GM23338 (cell line): Measurements from ENCODE around the gene DPF3. TPM values are rescaled to one million over a fixed set of nuclear protein-coding genes. Genes with fewer than 3 reads are reported as not detected.

ENCODE experiments used
- ATAC-seq: fragments of 200-7000 bp; cut with Tn5 transposase; 3 replicates; pipeline ENCODE4 v1.9.1; 2020
- DNase-seq: peaks from one replicate; pipeline ENCODE4 v3.0.0-alpha.2; 2015; ENCODE audit warnings: low spot score
- H2AFZ ChIP-seq: fragments of 200-600 bp; sonication (generic); 2 replicates; pipeline ENCODE4 v1.8.0; 2016; ENCODE audit warnings: antibody characterized with exemption, mild to moderate bottlenecking, moderate library complexity
- H3F3A ChIP-seq: fragments of 200-600 bp; sonication (generic); replicated peaks from 2 replicates; pipeline ENCODE4 v1.8.0; 2017; ENCODE audit warnings: antibody characterized with exemption, mixed run types, low read depth
- H3K27ac ChIP-seq: fragments of 200-600 bp; sonication (generic); 2 replicates; pipeline ENCODE4 v1.6.1; 2016; ENCODE audit warnings: low read depth
- H3K27me3 ChIP-seq: fragments of 200-600 bp; sonication (generic); 2 replicates; pipeline ENCODE4 v1.8.0; 2016; ENCODE audit warnings: mild to moderate bottlenecking, mixed run types, moderate library complexity; ENCODE audit not compliant: insufficient read depth
- H3K36me3 ChIP-seq: fragments of 200-600 bp; sonication (generic); 2 replicates; pipeline ENCODE4 v1.8.0; 2016; ENCODE audit warnings: mild to moderate bottlenecking; ENCODE audit not compliant: insufficient read depth
- H3K4me1 ChIP-seq: fragments of 200-600 bp; sonication (generic); 2 replicates; pipeline ENCODE4 v1.8.0; 2016; ENCODE audit warnings: mild to moderate bottlenecking, moderate library complexity; ENCODE audit not compliant: insufficient read depth
- H3K4me2 ChIP-seq: fragments of 200-600 bp; sonication (generic); 2 replicates; pipeline ENCODE4 v1.7.1; 2017; ENCODE audit warnings: mixed run types
- H3K4me3 ChIP-seq: fragments of 200-600 bp; sonication (generic); 2 replicates; pipeline ENCODE4 v1.6.1; 2016; ENCODE audit warnings: mixed run types
- H3K79me2 ChIP-seq: fragments of 200-600 bp; sonication (generic); replicated peaks from 2 replicates; pipeline ENCODE4 v1.8.0; 2017; ENCODE audit warnings: mild to moderate bottlenecking; ENCODE audit not compliant: insufficient read depth
- H3K9me2 ChIP-seq: fragments of 200-600 bp; sonication (generic); 2 replicates; pipeline ENCODE4 v1.8.0; 2017; ENCODE audit not compliant: insufficient read depth
- H4K20me1 ChIP-seq: fragments of 200-600 bp; sonication (generic); replicated peaks from 2 replicates; pipeline ENCODE4 v1.8.0; 2017; ENCODE audit warnings: mild to moderate bottlenecking; ENCODE audit not compliant: insufficient read depth
- H3K27ac Mint-ChIP-seq: 2 replicates; pipeline ENCODE4 v1.8.0; 2020; ENCODE audit warnings: inconsistent platforms, mild to moderate bottlenecking, moderate library complexity, mixed read lengths
- H3K27me3 Mint-ChIP-seq: 3 replicates; pipeline ENCODE4 v1.8.0; 2022; ENCODE audit warnings: low read depth, mild to moderate bottlenecking, moderate library complexity, mixed read lengths, inconsistent platforms; ENCODE audit not compliant: insufficient read depth, poor library complexity
- H3K36me3 Mint-ChIP-seq: 3 replicates; pipeline ENCODE4 v1.8.0; 2021; ENCODE audit warnings: low read depth, mild to moderate bottlenecking, inconsistent platforms, moderate library complexity, mixed read lengths
- H3K4me1 Mint-ChIP-seq: 3 replicates; pipeline ENCODE4 v1.8.0; 2020; ENCODE audit warnings: mild to moderate bottlenecking, inconsistent platforms, mixed read lengths
- H3K4me3 Mint-ChIP-seq: 3 replicates; pipeline ENCODE4 v1.8.0; 2021; ENCODE audit warnings: moderate library complexity, mild to moderate bottlenecking, inconsistent platforms, mixed read lengths
- H3K9me3 Mint-ChIP-seq: 3 replicates; pipeline ENCODE4 v1.8.0; 2020; ENCODE audit warnings: moderate library complexity, mild to moderate bottlenecking, inconsistent platforms, mixed read lengths
- CREB1 ChIP-seq: fragments of 250-450 bp; sonication (Bioruptor Pico); IDR thresholded peaks from 2 replicates; pipeline ENCODE4 v1.5.0; 2020; ENCODE audit warnings: low read depth, mild to moderate bottlenecking, moderate library complexity
- EZH2 ChIP-seq: fragments of 200-600 bp; sonication (generic); IDR thresholded peaks from one replicate; pipeline ENCODE4 v1.8.0; 2017; ENCODE audit warnings: antibody characterized with exemption, mild to moderate bottlenecking, low read depth; ENCODE audit not compliant: unreplicated experiment
- EZH2phosphoT487 ChIP-seq: fragments of 200-600 bp; sonication (generic); IDR thresholded peaks from one replicate; pipeline ENCODE4 v1.8.1; 2018; ENCODE audit warnings: antibody characterized with exemption; ENCODE audit not compliant: unreplicated experiment
- JUNB ChIP-seq: IDR thresholded peaks from one replicate; pipeline ENCODE4 v1.6.1; 2016; ENCODE audit warnings: antibody characterized with exemption; ENCODE audit not compliant: unreplicated experiment
- NANOG ChIP-seq: IDR thresholded peaks from 2 replicates; pipeline ENCODE4 v1.6.1; 2016; ENCODE audit warnings: antibody characterized with exemption, borderline replicate concordance
- POLR2AphosphoS5 ChIP-seq: IDR thresholded peaks from 2 replicates; pipeline ENCODE4 v1.6.1; 2016; ENCODE audit warnings: antibody characterized with exemption, low read depth
- STAT1 ChIP-seq: IDR thresholded peaks from one replicate; pipeline ENCODE4 v1.6.1; 2016; ENCODE audit warnings: antibody characterized with exemption; ENCODE audit not compliant: unreplicated experiment
- ZNF114 ChIP-seq: fragments of 250-450 bp; sonication (Bioruptor Pico); IDR thresholded peaks from 2 replicates; pipeline ENCODE4 v1.5.0; 2020; ENCODE audit warnings: mild to moderate bottlenecking, moderate library complexity
- ZNF331 ChIP-seq: fragments of 250-450 bp; sonication (Bioruptor Pico); IDR thresholded peaks from 2 replicates; pipeline ENCODE4 v1.5.0; 2020; ENCODE audit warnings: low read depth, mild to moderate bottlenecking, moderate library complexity
- polyA plus RNA-seq: library from polyadenylated mRNA; unstranded; fragments of >200 nt; fragmentation: Nextera tagmentation; extraction: Ambion mirVana; gene quantifications from 2 replicates; pipeline ENCODE4 v1.2.1, GENCODE V29; 2016
- total RNA-seq: library from RNA; depleted of rRNA; stranded (reverse); fragments of >200 nt; shearing (Covaris generic); gene quantifications from 2 replicates; pipeline ENCODE4 v1.2.3, GENCODE V29; 2014
- TF ChIP-seq, protein P1 (sequence below): IDR thresholded peaks from 2 replicates; pipeline ENCODE4 v1.6.1; 2016; ENCODE audit warnings: antibody characterized with exemption
- TF ChIP-seq, protein P2 (sequence below): IDR thresholded peaks from one replicate; pipeline ENCODE4 v1.6.1; 2018; ENCODE audit warnings: antibody characterized with exemption; ENCODE audit not compliant: unreplicated experiment
- TF ChIP-seq, protein P3 (sequence below), 2 experiments: fragments of 200-600 bp in 1 of 2; sonication (generic) in 1 of 2; conservative IDR thresholded peaks; 2 replicates each; pipeline versions ENCODE4 v1.5.1 to v1.6.1; 2016 to 2017; ENCODE audit warnings: antibody characterized with exemption in 2 of 2, low read depth in 2 of 2, mild to moderate bottlenecking in 2 of 2, moderate library complexity in 1 of 2
- TF ChIP-seq, protein P4 (sequence below): fragments of 250-450 bp; sonication (Bioruptor Pico); IDR thresholded peaks from 2 replicates; pipeline ENCODE4 v1.5.0; 2020; ENCODE audit warnings: mild to moderate bottlenecking, moderate library complexity

The DPF3 gene
- total and polyA plus RNA-seq, 2 experiments from 2014 or later, result 0.18 to 1.0 TPM

DNA sequence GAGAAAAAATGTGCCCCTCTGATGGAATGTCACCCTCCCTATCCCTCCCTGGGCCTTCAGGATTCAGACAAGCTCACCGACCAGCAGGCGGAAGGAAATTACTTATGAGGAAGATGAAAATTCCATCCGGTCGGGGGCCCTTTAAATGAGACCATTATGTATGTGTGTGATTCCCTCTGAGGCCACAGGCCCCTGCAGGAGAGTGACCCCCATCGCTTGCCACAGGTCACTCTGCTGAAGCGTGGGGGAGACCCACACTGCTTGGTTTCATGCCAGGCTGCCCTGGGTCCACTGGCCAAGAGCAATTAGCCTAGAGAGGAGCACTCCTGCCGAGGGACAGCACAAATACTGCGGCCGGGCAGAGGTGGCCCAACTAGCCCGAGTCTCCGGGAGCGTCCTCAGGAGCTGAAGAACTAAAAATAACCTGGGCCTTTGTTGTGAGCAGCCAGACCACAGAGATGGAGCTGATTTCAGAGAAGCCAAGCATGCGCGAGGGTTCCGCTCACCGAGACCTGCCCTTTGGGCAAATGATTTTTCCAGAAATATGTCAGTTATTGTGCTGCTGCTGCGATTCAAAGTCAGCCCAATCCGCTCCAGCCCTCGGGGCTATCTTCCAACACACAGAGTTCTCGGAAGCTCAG is 276.4 kb downstream of the DPF3 start:
- Histone ChIP-seq H3K27me3 (no peaks in the 10 kb centered on the region), H3K27ac (no peak overlapping the region), H3F3A (no peaks in the 10 kb centered on the region), H4K20me1 (no peaks in the 10 kb centered on the region), H3K4me3 (no peak overlapping the region), H3K36me3 (no peaks in the 10 kb centered on the region), H3K4me1 (peaks cover 9% of the 10 kb centered on the region; the same call in 1 of the 2 replicates), H3K9me2 (peaks cover 9% of the 10 kb centered on the region; the same call in 1 of the 2 replicates), H3K79me2 (no peaks in the 10 kb centered on the region), H2AFZ (peak overlapping the region; percentile 76; the same call in 1 of the 2 replicates), H3K4me2 (no peak overlapping the region)
- Mint-ChIP-seq H3K4me1 (peaks cover 31% of the 10 kb centered on the region), H3K36me3 (peaks cover 7% of the 10 kb centered on the region; the same call in 2 of the 3 replicates), H3K27ac (no peak overlapping the region), H3K27me3 (peaks cover 28% of the 10 kb centered on the region), H3K4me3 (no peak overlapping the region), H3K9me3 (peaks cover 8% of the 10 kb centered on the region)
- peak; percentile 19 for DNase-seq
- peak; percentile 14; the same call in 2 of the 3 replicates for ATAC-seq
- TF ChIP-seq POLR2AphosphoS5 (no peak), NANOG (no peak), EZH2phosphoT487 (no peak), JUNB (no peak), STAT1 (no peak), ZNF114 (CRISPR knock-in tag) (no peak), CREB1 (CRISPR knock-in tag) (no peak), EZH2 (no peak), ZNF331 (CRISPR knock-in tag) (no peak)
- TF ChIP-seq, protein P1, sequence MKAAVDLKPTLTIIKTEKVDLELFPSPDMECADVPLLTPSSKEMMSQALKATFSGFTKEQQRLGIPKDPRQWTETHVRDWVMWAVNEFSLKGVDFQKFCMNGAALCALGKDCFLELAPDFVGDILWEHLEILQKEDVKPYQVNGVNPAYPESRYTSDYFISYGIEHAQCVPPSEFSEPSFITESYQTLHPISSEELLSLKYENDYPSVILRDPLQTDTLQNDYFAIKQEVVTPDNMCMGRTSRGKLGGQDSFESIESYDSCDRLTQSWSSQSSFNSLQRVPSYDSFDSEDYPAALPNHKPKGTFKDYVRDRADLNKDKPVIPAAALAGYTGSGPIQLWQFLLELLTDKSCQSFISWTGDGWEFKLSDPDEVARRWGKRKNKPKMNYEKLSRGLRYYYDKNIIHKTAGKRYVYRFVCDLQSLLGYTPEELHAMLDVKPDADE, result no peak
- TF ChIP-seq, protein P2, sequence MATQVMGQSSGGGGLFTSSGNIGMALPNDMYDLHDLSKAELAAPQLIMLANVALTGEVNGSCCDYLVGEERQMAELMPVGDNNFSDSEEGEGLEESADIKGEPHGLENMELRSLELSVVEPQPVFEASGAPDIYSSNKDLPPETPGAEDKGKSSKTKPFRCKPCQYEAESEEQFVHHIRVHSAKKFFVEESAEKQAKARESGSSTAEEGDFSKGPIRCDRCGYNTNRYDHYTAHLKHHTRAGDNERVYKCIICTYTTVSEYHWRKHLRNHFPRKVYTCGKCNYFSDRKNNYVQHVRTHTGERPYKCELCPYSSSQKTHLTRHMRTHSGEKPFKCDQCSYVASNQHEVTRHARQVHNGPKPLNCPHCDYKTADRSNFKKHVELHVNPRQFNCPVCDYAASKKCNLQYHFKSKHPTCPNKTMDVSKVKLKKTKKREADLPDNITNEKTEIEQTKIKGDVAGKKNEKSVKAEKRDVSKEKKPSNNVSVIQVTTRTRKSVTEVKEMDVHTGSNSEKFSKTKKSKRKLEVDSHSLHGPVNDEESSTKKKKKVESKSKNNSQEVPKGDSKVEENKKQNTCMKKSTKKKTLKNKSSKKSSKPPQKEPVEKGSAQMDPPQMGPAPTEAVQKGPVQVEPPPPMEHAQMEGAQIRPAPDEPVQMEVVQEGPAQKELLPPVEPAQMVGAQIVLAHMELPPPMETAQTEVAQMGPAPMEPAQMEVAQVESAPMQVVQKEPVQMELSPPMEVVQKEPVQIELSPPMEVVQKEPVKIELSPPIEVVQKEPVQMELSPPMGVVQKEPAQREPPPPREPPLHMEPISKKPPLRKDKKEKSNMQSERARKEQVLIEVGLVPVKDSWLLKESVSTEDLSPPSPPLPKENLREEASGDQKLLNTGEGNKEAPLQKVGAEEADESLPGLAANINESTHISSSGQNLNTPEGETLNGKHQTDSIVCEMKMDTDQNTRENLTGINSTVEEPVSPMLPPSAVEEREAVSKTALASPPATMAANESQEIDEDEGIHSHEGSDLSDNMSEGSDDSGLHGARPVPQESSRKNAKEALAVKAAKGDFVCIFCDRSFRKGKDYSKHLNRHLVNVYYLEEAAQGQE, result no peak
- TF ChIP-seq, protein P3, sequence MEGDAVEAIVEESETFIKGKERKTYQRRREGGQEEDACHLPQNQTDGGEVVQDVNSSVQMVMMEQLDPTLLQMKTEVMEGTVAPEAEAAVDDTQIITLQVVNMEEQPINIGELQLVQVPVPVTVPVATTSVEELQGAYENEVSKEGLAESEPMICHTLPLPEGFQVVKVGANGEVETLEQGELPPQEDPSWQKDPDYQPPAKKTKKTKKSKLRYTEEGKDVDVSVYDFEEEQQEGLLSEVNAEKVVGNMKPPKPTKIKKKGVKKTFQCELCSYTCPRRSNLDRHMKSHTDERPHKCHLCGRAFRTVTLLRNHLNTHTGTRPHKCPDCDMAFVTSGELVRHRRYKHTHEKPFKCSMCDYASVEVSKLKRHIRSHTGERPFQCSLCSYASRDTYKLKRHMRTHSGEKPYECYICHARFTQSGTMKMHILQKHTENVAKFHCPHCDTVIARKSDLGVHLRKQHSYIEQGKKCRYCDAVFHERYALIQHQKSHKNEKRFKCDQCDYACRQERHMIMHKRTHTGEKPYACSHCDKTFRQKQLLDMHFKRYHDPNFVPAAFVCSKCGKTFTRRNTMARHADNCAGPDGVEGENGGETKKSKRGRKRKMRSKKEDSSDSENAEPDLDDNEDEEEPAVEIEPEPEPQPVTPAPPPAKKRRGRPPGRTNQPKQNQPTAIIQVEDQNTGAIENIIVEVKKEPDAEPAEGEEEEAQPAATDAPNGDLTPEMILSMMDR (conservative IDR thresholded peaks at IDR 0.05; ENCODE audit: low read depth in 2 of 2), result no peak
- TF ChIP-seq, protein P4, sequence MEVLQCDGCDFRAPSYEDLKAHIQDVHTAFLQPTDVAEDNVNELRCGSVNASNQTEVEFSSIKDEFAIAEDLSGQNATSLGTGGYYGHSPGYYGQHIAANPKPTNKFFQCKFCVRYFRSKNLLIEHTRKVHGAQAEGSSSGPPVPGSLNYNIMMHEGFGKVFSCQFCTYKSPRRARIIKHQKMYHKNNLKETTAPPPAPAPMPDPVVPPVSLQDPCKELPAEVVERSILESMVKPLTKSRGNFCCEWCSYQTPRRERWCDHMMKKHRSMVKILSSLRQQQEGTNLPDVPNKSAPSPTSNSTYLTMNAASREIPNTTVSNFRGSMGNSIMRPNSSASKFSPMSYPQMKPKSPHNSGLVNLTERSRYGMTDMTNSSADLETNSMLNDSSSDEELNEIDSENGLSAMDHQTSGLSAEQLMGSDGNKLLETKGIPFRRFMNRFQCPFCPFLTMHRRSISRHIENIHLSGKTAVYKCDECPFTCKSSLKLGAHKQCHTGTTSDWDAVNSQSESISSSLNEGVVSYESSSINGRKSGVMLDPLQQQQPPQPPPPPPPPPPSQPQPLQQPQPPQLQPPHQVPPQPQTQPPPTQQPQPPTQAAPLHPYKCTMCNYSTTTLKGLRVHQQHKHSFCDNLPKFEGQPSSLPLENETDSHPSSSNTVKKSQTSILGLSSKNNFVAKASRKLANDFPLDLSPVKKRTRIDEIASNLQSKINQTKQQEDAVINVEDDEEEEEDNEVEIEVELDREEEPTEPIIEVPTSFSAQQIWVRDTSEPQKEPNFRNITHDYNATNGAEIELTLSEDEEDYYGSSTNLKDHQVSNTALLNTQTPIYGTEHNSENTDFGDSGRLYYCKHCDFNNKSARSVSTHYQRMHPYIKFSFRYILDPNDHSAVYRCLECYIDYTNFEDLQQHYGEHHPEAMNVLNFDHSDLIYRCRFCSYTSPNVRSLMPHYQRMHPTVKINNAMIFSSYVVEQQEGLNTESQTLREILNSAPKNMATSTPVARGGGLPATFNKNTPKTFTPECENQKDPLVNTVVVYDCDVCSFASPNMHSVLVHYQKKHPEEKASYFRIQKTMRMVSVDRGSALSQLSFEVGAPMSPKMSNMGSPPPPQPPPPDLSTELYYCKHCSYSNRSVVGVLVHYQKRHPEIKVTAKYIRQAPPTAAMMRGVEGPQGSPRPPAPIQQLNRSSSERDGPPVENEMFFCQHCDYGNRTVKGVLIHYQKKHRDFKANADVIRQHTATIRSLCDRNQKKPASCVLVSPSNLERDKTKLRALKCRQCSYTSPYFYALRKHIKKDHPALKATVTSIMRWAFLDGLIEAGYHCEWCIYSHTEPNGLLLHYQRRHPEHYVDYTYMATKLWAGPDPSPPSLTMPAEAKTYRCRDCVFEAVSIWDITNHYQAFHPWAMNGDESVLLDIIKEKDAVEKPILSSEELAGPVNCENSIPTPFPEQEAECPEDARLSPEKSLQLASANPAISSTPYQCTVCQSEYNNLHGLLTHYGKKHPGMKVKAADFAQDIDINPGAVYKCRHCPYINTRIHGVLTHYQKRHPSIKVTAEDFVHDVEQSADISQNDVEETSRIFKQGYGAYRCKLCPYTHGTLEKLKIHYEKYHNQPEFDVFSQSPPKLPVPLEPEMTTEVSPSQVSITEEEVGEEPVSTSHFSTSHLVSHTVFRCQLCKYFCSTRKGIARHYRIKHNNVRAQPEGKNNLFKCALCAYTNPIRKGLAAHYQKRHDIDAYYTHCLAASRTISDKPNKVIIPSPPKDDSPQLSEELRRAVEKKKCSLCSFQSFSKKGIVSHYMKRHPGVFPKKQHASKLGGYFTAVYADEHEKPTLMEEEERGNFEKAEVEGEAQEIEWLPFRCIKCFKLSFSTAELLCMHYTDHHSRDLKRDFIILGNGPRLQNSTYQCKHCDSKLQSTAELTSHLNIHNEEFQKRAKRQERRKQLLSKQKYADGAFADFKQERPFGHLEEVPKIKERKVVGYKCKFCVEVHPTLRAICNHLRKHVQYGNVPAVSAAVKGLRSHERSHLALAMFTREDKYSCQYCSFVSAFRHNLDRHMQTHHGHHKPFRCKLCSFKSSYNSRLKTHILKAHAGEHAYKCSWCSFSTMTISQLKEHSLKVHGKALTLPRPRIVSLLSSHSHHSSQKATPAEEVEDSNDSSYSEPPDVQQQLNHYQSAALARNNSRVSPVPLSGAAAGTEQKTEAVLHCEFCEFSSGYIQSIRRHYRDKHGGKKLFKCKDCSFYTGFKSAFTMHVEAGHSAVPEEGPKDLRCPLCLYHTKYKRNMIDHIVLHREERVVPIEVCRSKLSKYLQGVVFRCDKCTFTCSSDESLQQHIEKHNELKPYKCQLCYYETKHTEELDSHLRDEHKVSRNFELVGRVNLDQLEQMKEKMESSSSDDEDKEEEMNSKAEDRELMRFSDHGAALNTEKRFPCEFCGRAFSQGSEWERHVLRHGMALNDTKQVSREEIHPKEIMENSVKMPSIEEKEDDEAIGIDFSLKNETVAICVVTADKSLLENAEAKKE (CRISPR knock-in tag), result no peak
